Prostate gland (tissue), 2 donors: ENCODE results near the gene SCAP.

Experiments
- CTCF ChIP-seq, 4 experiments: fragments of 200-600 bp in 2 of 4; fragments of 450-650 bp in 2 of 4; sonication (generic) in 2 of 4; IDR thresholded peaks; 1 replicate in 3 of 4; 2 replicates in 1 of 4; pipeline ENCODE4 v1.5.1; 2016 to 2019; ENCODE audit warnings: antibody characterized with exemption in 4 of 4, mild to moderate bottlenecking in 2 of 4, moderate library complexity in 2 of 4
- POLR2A ChIP-seq: fragments of 450-650 bp; IDR thresholded peaks from one replicate; pipeline ENCODE4 v1.6.1; 2016; ENCODE audit warnings: antibody characterized with exemption, mild to moderate bottlenecking

GRCh38 chr3:47433796-47434195 lies 41.9 kb downstream of the SCAP start:
- TF ChIP-seq POLR2A (no peak), CTCF (IDR thresholded peaks at IDR 0.05) (no peak)
